Fibroblast of peridontal ligament (primary cell): ENCODE measurements around the gene ZNF462.
"Not testable (repeated sequence)": the region's sequence is repeated elsewhere in the genome, so short reads cannot be mapped to it uniquely, and the experiment has no call there.

Source experiments
- DNase-seq: peaks from one replicate; pipeline ENCODE4 v3.0.0-alpha.2; 2010; ENCODE audit errors: extremely low read depth

The ZNF462 gene

GRCh38 chr9:106889061-106889590, 26.2 kb downstream of the ZNF462 start:
- DNase-seq: no peak

GRCh38 chr9:106890608-106891007, 27.6 kb downstream of the ZNF462 start:
- DNase-seq: no peak

- DNase-seq: no peak
These were observed 28.3 kb downstream of the ZNF462 start for GRCh38 chr9:106891286-106891685.

- peak; percentile 94 for DNase-seq
These were observed 29.7 kb downstream of the ZNF462 start for GRCh38 chr9:106892632-106893031.

GRCh38 chr9:106893088-106893487, 30.1 kb downstream of the ZNF462 start:
- DNase-seq: peak; percentile 49

GRCh38 chr9:106896695-106897094, 33.7 kb downstream of the ZNF462 start:
- DNase-seq: no peak

GRCh38 chr9:106897236-106897635, 34.3 kb downstream of the ZNF462 start:
- peak; percentile 19 for DNase-seq

- DNase-seq: no peak
These were observed 34.8 kb downstream of the ZNF462 start for GRCh38 chr9:106897751-106898150.

GRCh38 chr9:106900523-106900922, 37.6 kb downstream of the ZNF462 start:
- DNase-seq: not testable (repeated sequence)

GRCh38 chr9:106906129-106906528, 43.2 kb downstream of the ZNF462 start:
- no peak for DNase-seq

GRCh38 chr9:106911951-106912350, 49.0 kb downstream of the ZNF462 start:
- no peak for DNase-seq

GRCh38 chr9:106913276-106913675, 50.3 kb downstream of the ZNF462 start:
- DNase-seq: no peak

- no peak for DNase-seq
These were observed 52.9 kb downstream of the ZNF462 start for GRCh38 chr9:106915851-106916250.

- peak; percentile 63 for DNase-seq
These were observed 53.7 kb downstream of the ZNF462 start for GRCh38 chr9:106916466-106917235.

- no peak for DNase-seq
These were observed 56.0 kb downstream of the ZNF462 start for GRCh38 chr9:106918825-106919509.

- no peak for DNase-seq
These were observed 57.1 kb downstream of the ZNF462 start for GRCh38 chr9:106920091-106920490.

GRCh38 chr9:106920701-106921283, 57.8 kb downstream of the ZNF462 start:
- no peak for DNase-seq

- peak; percentile 43 for DNase-seq
These were observed 58.5 kb downstream of the ZNF462 start for GRCh38 chr9:106921341-106921899.

GRCh38 chr9:106922026-106922425, 59.1 kb downstream of the ZNF462 start:
- peak; percentile 49 for DNase-seq

- no peak for DNase-seq
These were observed 62.4 kb downstream of the ZNF462 start for GRCh38 chr9:106925392-106925791.

GRCh38 chr9:106927916-106928315, 65.0 kb downstream of the ZNF462 start:
- peak; percentile 39 for DNase-seq

GRCh38 chr9:106928350-106928749, 65.4 kb downstream of the ZNF462 start:
- DNase-seq: no peak
